H7 (cell line): ENCODE data around the gene CLTCL1. TPM values are rescaled to one million over a fixed set of nuclear protein-coding genes. Genes with fewer than 3 reads are reported as not detected.

Experiments
- DNase-seq: peaks from one replicate; pipeline ENCODE4 v3.0.0; 2012
- H3K27me3 ChIP-seq: 2 replicates; pipeline ENCODE4 v1.6.0; 2011; ENCODE audit warnings: mild to moderate bottlenecking, low read length; ENCODE audit not compliant: control insufficient read depth, insufficient read depth
- H3K36me3 ChIP-seq: replicated peaks from 2 replicates; pipeline ENCODE4 v1.5.1; 2011; ENCODE audit warnings: low read length; ENCODE audit not compliant: control insufficient read depth, insufficient read depth
- H3K4me3 ChIP-seq: 2 replicates; pipeline ENCODE4 v1.5.1; 2011; ENCODE audit warnings: low read depth, mild to moderate bottlenecking, control low read depth, low read length, moderate library complexity; ENCODE audit not compliant: insufficient read depth
- total RNA-seq: library from RNA; depleted of rRNA; stranded (reverse); fragments of >200 nt; shearing (Covaris generic); gene quantifications from 2 replicates; pipeline ENCODE4 v1.2.3, GENCODE V29; 2014

Gene CLTCL1
- total RNA-seq, 1 experiment from 2014 or later, result 10.3 TPM

GRCh38 chr22:19244600-19245352, 46.7 kb downstream of the CLTCL1 start:
- H3K27me3 ChIP-seq, result no peaks in the 10 kb centered on the region

GRCh38 chr22:19242699-19243098, 48.8 kb downstream of the CLTCL1 start:
- peaks cover 2% of the 10 kb centered on the region for H3K36me3 ChIP-seq
- no peak for DNase-seq
- H3K27me3 ChIP-seq, result no peaks in the 10 kb centered on the region
- no peak overlapping the region for H3K4me3 ChIP-seq

More at GRCh38 chr22:19244600-19245352, 46.7 kb downstream of the CLTCL1 start:
- DNase-seq, result no peak
- Histone ChIP-seq H3K36me3 (peaks cover 1% of the 10 kb centered on the region), H3K4me3 (no peak overlapping the region)

DNA sequence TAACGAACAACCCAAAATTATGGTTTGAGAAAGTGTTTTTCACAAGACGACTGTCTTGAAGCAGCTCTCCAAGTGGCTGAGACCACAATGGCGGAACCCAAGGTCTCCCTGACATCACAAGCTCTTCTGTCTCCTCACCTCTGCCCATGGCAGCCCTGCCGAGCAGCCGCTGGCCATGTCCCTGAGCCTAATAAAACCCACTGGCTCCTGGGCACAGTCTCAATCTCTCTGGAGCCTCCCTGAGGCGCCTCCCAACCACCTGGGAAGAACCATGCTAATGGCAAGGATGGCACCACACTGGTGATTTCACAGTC, 50.0 kb downstream of the CLTCL1 start:
- DNase-seq, result no peak
- Histone ChIP-seq H3K4me3 (no peak overlapping the region), H3K36me3 (peaks cover 2% of the 10 kb centered on the region; the same call in 1 of the 2 replicates), H3K27me3 (no peaks in the 10 kb centered on the region)

DNA sequence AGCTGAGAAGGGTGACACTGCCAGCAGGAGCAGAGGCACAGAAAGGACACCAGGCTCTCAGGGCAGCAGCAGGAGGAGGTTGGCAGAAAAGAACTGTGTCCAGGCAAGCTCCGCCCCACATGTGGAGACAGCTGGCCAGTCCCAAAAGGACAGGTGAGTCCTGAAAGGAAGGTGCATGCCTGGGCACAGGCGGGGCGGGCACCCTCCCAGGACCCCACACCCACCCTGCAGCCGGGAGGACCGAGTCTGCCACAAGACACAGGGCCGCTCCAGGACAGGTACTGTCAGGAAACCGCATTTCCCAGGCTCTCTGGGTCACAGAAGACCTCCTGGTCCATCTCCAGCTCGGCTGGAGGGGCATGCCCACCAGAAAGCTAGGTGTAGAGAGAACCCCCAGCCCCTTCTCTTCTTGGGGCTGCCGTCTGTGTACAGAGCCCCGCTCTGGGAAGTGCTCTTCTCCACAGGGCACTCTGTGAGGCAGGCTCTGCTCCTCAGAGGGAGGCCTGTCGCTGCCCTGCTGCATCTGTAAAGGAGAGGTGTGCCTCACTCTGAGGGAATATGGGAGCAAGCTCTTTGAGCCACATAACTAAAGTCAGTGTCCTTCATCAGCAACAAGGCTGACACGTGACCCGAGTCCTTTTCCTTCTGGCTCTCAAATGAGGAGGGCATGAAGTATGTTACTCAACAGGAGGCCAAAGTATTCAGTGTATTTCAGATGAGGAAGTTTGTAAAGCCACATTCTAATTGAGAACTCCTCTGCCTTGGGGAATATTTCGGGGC, 50.5 kb downstream of the CLTCL1 start:
- peak; percentile 36 for DNase-seq
- Histone ChIP-seq H3K36me3 (peaks cover 2% of the 10 kb centered on the region; the same call in 1 of the 2 replicates), H3K27me3 (no peaks in the 10 kb centered on the region), H3K4me3 (no peak overlapping the region)

- Histone ChIP-seq H3K4me3 (no peak overlapping the region), H3K27me3 (no peaks in the 10 kb centered on the region), H3K36me3 (peaks cover 2% of the 10 kb centered on the region; the same call in 1 of the 2 replicates)
- DNase-seq, result no peak
Measured at GRCh38 chr22:19239464-19239863, 52.1 kb downstream of the CLTCL1 start.

GRCh38 chr22:19238900-19239299, 52.6 kb downstream of the CLTCL1 start:
- no peak for DNase-seq
- H3K4me3 ChIP-seq, result no peak overlapping the region

DNA sequence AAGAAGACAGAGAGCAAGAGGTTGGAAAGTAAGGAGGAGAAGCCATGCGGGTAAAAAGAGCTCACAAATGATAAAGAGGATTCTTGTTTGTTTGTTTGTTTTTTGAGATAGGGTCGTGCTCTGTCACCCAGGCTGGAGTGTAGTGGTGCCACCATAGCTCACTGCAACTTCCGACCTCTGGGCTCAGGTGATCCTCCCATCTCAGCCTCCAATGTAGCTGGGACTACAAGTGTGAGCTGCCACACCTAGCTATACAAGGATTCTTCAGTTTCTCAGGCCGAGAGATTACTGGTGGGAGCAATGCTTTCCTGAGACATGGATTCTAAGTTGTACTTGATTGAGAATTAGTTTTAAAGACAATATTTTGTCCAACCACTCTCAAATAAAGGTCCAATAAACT, 55.6 kb downstream of the CLTCL1 start:
- no peaks in the 10 kb centered on the region for H3K27me3 ChIP-seq
- DNase-seq, result no peak
- no peak overlapping the region for H3K4me3 ChIP-seq
- H3K36me3 ChIP-seq, result peaks cover 3% of the 10 kb centered on the region; the same call in 1 of the 2 replicates

More at GRCh38 chr22:19238900-19239299, 52.6 kb downstream of the CLTCL1 start:
- Histone ChIP-seq H3K27me3 (no peaks in the 10 kb centered on the region), H3K36me3 (peaks cover 2% of the 10 kb centered on the region; the same call in 1 of the 2 replicates)

- DNase-seq, result no peak
- no peak overlapping the region for H3K4me3 ChIP-seq
- H3K36me3 ChIP-seq, result peaks cover 4% of the 10 kb centered on the region
- H3K27me3 ChIP-seq, result no peaks in the 10 kb centered on the region
Measured at GRCh38 chr22:19234126-19234896, 57.2 kb downstream of the CLTCL1 start.

GRCh38 chr22:19233189-19233661, 58.3 kb downstream of the CLTCL1 start:
- Histone ChIP-seq H3K36me3 (peaks cover 4% of the 10 kb centered on the region), H3K4me3 (no peak overlapping the region), H3K27me3 (no peaks in the 10 kb centered on the region)

GRCh38 chr22:19232623-19233022, 58.9 kb downstream of the CLTCL1 start:
- Histone ChIP-seq H3K4me3 (no peak overlapping the region), H3K27me3 (no peaks in the 10 kb centered on the region), H3K36me3 (peaks cover 6% of the 10 kb centered on the region)
- DNase-seq, result no peak

More at GRCh38 chr22:19233189-19233661, 58.3 kb downstream of the CLTCL1 start:
- DNase-seq, result no peak

GRCh38 chr22:19231986-19232385, 59.5 kb downstream of the CLTCL1 start:
- Histone ChIP-seq H3K27me3 (no peaks in the 10 kb centered on the region), H3K4me3 (no peak overlapping the region)
- no peak for DNase-seq

DNA sequence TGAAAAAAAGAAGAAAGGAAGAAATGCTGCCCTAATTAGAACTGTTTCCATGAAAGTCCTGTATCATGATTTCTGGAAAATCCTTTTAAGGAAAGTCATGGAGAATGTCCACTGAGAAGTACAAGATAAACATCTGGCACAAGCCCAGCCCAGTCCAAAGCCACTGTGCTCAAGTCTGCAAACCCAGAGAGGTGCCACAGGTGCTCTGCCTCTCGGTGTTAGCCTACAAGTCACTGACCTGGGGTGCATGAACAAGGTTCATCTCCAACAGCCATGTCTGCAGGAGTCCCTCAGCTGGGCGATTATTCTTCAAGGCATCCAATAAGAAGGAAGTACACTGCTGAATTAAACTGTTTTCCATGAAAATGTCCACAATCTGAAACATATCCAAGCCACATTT, 61.9 kb downstream of the CLTCL1 start:
- H3K27me3 ChIP-seq, result no peaks in the 10 kb centered on the region
- peaks cover 7% of the 10 kb centered on the region for H3K36me3 ChIP-seq
- H3K4me3 ChIP-seq, result no peak overlapping the region
- no peak for DNase-seq

More at GRCh38 chr22:19231986-19232385, 59.5 kb downstream of the CLTCL1 start:
- peaks cover 6% of the 10 kb centered on the region for H3K36me3 ChIP-seq

GRCh38 chr22:19228179-19228578, 63.3 kb downstream of the CLTCL1 start:
- DNase-seq, result no peak
- Histone ChIP-seq H3K4me3 (no peak overlapping the region), H3K36me3 (peaks cover 10% of the 10 kb centered on the region), H3K27me3 (no peaks in the 10 kb centered on the region)

- no peaks in the 10 kb centered on the region for H3K27me3 ChIP-seq
- H3K4me3 ChIP-seq, result no peak overlapping the region
- DNase-seq, result no peak
- peaks cover 12% of the 10 kb centered on the region for H3K36me3 ChIP-seq
Measured at GRCh38 chr22:19226428-19226827, 65.1 kb downstream of the CLTCL1 start.
